Spinal cord (tissue), 10 donors: ENCODE measurements around the gene KCNQ1. TPM values are rescaled to one million over a fixed set of nuclear protein-coding genes. Genes with fewer than 3 reads are reported as not detected.

Source experiments
- DNase-seq, 6 donors: peaks; one replicate each; pipeline versions ENCODE4 v3.0.0 to v3.0.0-alpha.2; 2013 to 2015; ENCODE audit warnings: low spot score in 6 of 6, low read depth in 4 of 6
- H3K27ac ChIP-seq: one replicate; pipeline ENCODE4 v1.5.1; 2013; ENCODE audit warnings: low read depth, low read length, control low read depth
- H3K27me3 ChIP-seq: one replicate; pipeline ENCODE4 v1.6.1; 2013; ENCODE audit warnings: low read length; ENCODE audit not compliant: control insufficient read depth, insufficient read depth
- H3K36me3 ChIP-seq: one replicate; pipeline ENCODE4 v1.6.1; 2013; ENCODE audit warnings: low read length; ENCODE audit not compliant: control insufficient read depth, insufficient read depth
- H3K4me1 ChIP-seq: one replicate; pipeline ENCODE4 v1.6.1; 2013; ENCODE audit warnings: low read length; ENCODE audit not compliant: control insufficient read depth, insufficient read depth
- H3K4me3 ChIP-seq: one replicate; pipeline ENCODE4 v1.5.1; 2013; ENCODE audit warnings: low read depth, low read length, control low read depth
- H3K9me3 ChIP-seq: one replicate; pipeline ENCODE4 v1.6.1; 2013; ENCODE audit warnings: low read length; ENCODE audit not compliant: control insufficient read depth, insufficient read depth
- WGBS: methylation state at CpG from one replicate; pipeline ENCODE4 v1.1.5; 2013; ENCODE audit warnings: missing lambda C conversion rate; ENCODE audit not compliant: insufficient coverage; 5-methylcytosine and 5-hydroxymethylcytosine counted together
- polyA plus RNA-seq, 2 donors: library from polyadenylated mRNA; unstranded; fragments of 120-200 nt; gene quantifications; one replicate each; pipeline ENCODE4 v1.2.1, GENCODE V29; 2013; ENCODE audit not compliant: insufficient read length in 2 of 2
- total RNA-seq, 2 donors: library from RNA; depleted of rRNA in 1 of 2; stranded (reverse); fragments of 120-200 nt in 1 of 2; fragments of >200 nt in 1 of 2; gene quantifications; one replicate each; pipeline versions ENCODE4 v1.2.3 to v1.2.4, GENCODE V29; 2013 to 2014
- donor health status: healthy.

The KCNQ1 gene
- total and polyA plus RNA-seq, 4 donors = 0.83 to 3.1 (median 2.1) TPM

GRCh38 chr11:2797121-2797711 is 352.4 kb downstream of the KCNQ1 start:
- Histone ChIP-seq H3K27ac (no peak overlapping the region), H3K9me3 (no peaks in the 10 kb centered on the region), H3K4me1 (peaks cover 43% of the 10 kb centered on the region), H3K4me3 (no peak overlapping the region), H3K36me3 (peaks cover 2% of the 10 kb centered on the region), H3K27me3 (no peaks in the 10 kb centered on the region)
- 77% methylated on average over 25 of the region's 25 CpGs for WGBS
- no peak for DNase-seq

- DNase-seq = no peak
- Histone ChIP-seq H3K27me3 (no peaks in the 10 kb centered on the region), H3K9me3 (no peaks in the 10 kb centered on the region), H3K4me3 (no peak overlapping the region), H3K27ac (no peak overlapping the region), H3K4me1 (peaks cover 46% of the 10 kb centered on the region), H3K36me3 (peaks cover 2% of the 10 kb centered on the region)
- 97% methylated on average over 9 of the region's 9 CpGs for WGBS
Observed at GRCh38 chr11:2797741-2798361, 353.0 kb downstream of the KCNQ1 start.

- Histone ChIP-seq H3K9me3 (no peaks in the 10 kb centered on the region), H3K4me3 (no peak overlapping the region), H3K27ac (no peak overlapping the region), H3K4me1 (peaks cover 45% of the 10 kb centered on the region), H3K27me3 (no peaks in the 10 kb centered on the region), H3K36me3 (peaks cover 2% of the 10 kb centered on the region)
- no peak for DNase-seq
- 93% methylated on average over 14 of the region's 17 CpGs for WGBS
Observed at GRCh38 chr11:2798951-2799761, 354.3 kb downstream of the KCNQ1 start.

GRCh38 chr11:2799881-2800654 is 355.3 kb downstream of the KCNQ1 start:
- Histone ChIP-seq H3K4me3 (no peak overlapping the region), H3K27me3 (no peaks in the 10 kb centered on the region), H3K27ac (no peak overlapping the region), H3K9me3 (no peaks in the 10 kb centered on the region), H3K4me1 (peaks cover 47% of the 10 kb centered on the region), H3K36me3 (peaks cover 2% of the 10 kb centered on the region)
- DNase-seq = no peak
- whole genome bisulfite sequencing = 86% methylated on average over 12 of the region's 15 CpGs

- H3K27me3 ChIP-seq = no peaks in the 10 kb centered on the region
- no peak for DNase-seq
- H3K4me3 ChIP-seq = no peak overlapping the region
- WGBS = 92% methylated on average over 10 of the region's 12 CpGs
- H3K36me3 ChIP-seq = peaks cover 2% of the 10 kb centered on the region
- no peak overlapping the region for H3K27ac ChIP-seq
- H3K9me3 ChIP-seq = no peaks in the 10 kb centered on the region
- peaks cover 41% of the 10 kb centered on the region for H3K4me1 ChIP-seq
Observed at GRCh38 chr11:2800655-2801531, 356.1 kb downstream of the KCNQ1 start.

- Histone ChIP-seq H3K9me3 (no peaks in the 10 kb centered on the region), H3K27me3 (peaks cover 4% of the 10 kb centered on the region), H3K4me3 (no peak overlapping the region), H3K27ac (no peak overlapping the region), H3K36me3 (peaks cover 2% of the 10 kb centered on the region), H3K4me1 (peaks cover 40% of the 10 kb centered on the region)
- WGBS = 93% methylated on average over 21 of the region's 22 CpGs
- DNase-seq = no peak
Observed at GRCh38 chr11:2801711-2802388, 357.0 kb downstream of the KCNQ1 start.

- no peak overlapping the region for H3K4me3 ChIP-seq
- peaks cover 42% of the 10 kb centered on the region for H3K4me1 ChIP-seq
- no peak for DNase-seq
- peaks cover 4% of the 10 kb centered on the region for H3K27me3 ChIP-seq
- no peaks in the 10 kb centered on the region for H3K9me3 ChIP-seq
- no peak overlapping the region for H3K27ac ChIP-seq
- H3K36me3 ChIP-seq = no peaks in the 10 kb centered on the region
- WGBS = 89% methylated on average over 18 of the region's 18 CpGs
Observed at GRCh38 chr11:2802389-2803185, 357.8 kb downstream of the KCNQ1 start.
